Ammon's horn (tissue), 1 donor: ENCODE data around the gene ROPN1B.

ENCODE experiments used
- DNase-seq: peaks from one replicate; pipeline ENCODE4 v3.0.0-alpha.2; 2016; ENCODE audit warnings: low spot score

ROPN1B gene

GRCh38 chr3:126004692-126005091 is 35.7 kb downstream of the ROPN1B start:
- DNase-seq: no peak

GRCh38 chr3:126005951-126006350 is 37.0 kb downstream of the ROPN1B start:
- no peak for DNase-seq

- no peak for DNase-seq
These were observed 39.2 kb downstream of the ROPN1B start for GRCh38 chr3:126008219-126008618.

- DNase-seq: no peak
These were observed 40.2 kb downstream of the ROPN1B start for GRCh38 chr3:126009181-126009580.

GRCh38 chr3:126013751-126014156 is 44.8 kb downstream of the ROPN1B start:
- DNase-seq: no peak

- DNase-seq: peak; percentile 39
These were observed 45.3 kb downstream of the ROPN1B start for GRCh38 chr3:126014252-126014651.

GRCh38 chr3:126015075-126015474 is 46.1 kb downstream of the ROPN1B start:
- no peak for DNase-seq

- DNase-seq: no peak
These were observed 47.6 kb downstream of the ROPN1B start for GRCh38 chr3:126016616-126017015.

- no peak for DNase-seq
These were observed 48.4 kb downstream of the ROPN1B start for GRCh38 chr3:126017362-126017761.

- DNase-seq: no peak
These were observed 49.6 kb downstream of the ROPN1B start for GRCh38 chr3:126018545-126018944.

GRCh38 chr3:126018995-126019394 is 50.0 kb downstream of the ROPN1B start:
- DNase-seq: no peak

- no peak for DNase-seq
These were observed 50.7 kb downstream of the ROPN1B start for GRCh38 chr3:126019683-126020082.

GRCh38 chr3:126021224-126021623 is 52.2 kb downstream of the ROPN1B start:
- no peak for DNase-seq

- no peak for DNase-seq
These were observed 52.7 kb downstream of the ROPN1B start for GRCh38 chr3:126021702-126022101.

- DNase-seq: peak; percentile 37
These were observed 53.9 kb downstream of the ROPN1B start for GRCh38 chr3:126022741-126023359.

- no peak for DNase-seq
These were observed 54.4 kb downstream of the ROPN1B start for GRCh38 chr3:126023390-126023789.

GRCh38 chr3:126024049-126024854 is 55.3 kb downstream of the ROPN1B start:
- no peak for DNase-seq

GRCh38 chr3:126025116-126025729 is 56.2 kb downstream of the ROPN1B start:
- no peak for DNase-seq

GRCh38 chr3:126025862-126026261 is 56.9 kb downstream of the ROPN1B start:
- DNase-seq: no peak

- DNase-seq: no peak
These were observed 57.3 kb downstream of the ROPN1B start for GRCh38 chr3:126026277-126026751.

- no peak for DNase-seq
These were observed 57.8 kb downstream of the ROPN1B start for GRCh38 chr3:126026761-126027160.

- DNase-seq: no peak
These were observed 59.1 kb downstream of the ROPN1B start for GRCh38 chr3:126028096-126028495.

GRCh38 chr3:126029241-126029640 is 60.3 kb downstream of the ROPN1B start:
- no peak for DNase-seq
